Spleen (tissue), 7 donors: ENCODE measurements around the gene GOLT1B.

Source experiments
- POLR2A ChIP-seq, 3 donors: fragments of 450-650 bp; IDR thresholded peaks; one replicate each; pipeline ENCODE4 v1.5.1; 2017; ENCODE audit warnings: antibody characterized with exemption in 3 of 3, mild to moderate bottlenecking in 1 of 3
- POLR2AphosphoS5 ChIP-seq, 3 donors: sonication (generic); formaldehyde crosslinking; IDR thresholded peaks; one replicate each; pipeline ENCODE4 v1.5.1; 2017; ENCODE audit warnings: antibody characterized with exemption in 3 of 3
- TF ChIP-seq, protein P1 (sequence below), 11 experiments: fragments of 200-600 bp in 7 of 11; fragments of 450-650 bp in 4 of 11; sonication (generic) in 4 of 11; IDR thresholded peaks in 8 of 11; conservative IDR thresholded peaks in 3 of 11; 1 replicate in 7 of 11; 2 replicates in 4 of 11; pipeline versions ENCODE4 v1.4.0 to v1.8.0; 2016 to 2021; ENCODE audit warnings: antibody characterized with exemption in 11 of 11, inconsistent platforms in 4 of 11, mild to moderate bottlenecking in 1 of 11
- donor health status: DM: no; HTN: no; CAD: no; lungs with moderate emphysema.
- donor health status: DM: no; HTN: no; CAD: no.
- donor health status: DM: no; HTN: no; CAD: no.

DNA sequence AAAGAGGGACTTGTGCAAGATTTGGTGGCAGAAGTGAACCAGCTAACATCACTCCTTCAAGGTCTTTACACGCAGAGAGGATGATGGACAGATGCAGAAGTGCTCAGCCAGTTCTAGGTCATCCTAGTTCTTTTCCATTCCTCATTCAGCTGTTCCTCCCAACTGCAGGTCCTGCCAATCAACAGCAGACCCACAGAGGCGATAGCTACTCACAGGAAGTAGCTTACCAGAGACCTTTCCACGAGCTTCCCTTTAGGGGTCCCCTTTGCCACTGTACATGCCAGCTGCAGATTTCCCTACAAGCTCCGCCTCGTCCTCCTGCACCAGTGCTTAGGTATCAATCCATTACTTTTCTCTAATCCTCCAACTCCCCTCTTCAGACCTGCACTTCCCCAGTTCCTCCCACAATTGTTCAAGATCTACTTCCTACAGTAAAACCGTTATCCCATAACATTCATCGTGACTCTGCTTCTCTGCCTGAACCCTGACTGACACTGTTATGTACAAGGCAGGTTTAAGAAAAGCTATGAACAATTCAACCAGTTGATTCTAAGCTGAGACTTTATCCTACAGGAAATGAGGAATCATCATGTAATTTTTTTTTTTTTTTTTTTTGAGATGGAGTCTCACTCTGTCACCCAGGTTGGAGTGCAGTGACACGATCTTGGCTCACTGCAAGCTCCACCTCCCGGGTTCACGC is 22.7 kb upstream of the GOLT1B start:
- TF ChIP-seq, protein P1, sequence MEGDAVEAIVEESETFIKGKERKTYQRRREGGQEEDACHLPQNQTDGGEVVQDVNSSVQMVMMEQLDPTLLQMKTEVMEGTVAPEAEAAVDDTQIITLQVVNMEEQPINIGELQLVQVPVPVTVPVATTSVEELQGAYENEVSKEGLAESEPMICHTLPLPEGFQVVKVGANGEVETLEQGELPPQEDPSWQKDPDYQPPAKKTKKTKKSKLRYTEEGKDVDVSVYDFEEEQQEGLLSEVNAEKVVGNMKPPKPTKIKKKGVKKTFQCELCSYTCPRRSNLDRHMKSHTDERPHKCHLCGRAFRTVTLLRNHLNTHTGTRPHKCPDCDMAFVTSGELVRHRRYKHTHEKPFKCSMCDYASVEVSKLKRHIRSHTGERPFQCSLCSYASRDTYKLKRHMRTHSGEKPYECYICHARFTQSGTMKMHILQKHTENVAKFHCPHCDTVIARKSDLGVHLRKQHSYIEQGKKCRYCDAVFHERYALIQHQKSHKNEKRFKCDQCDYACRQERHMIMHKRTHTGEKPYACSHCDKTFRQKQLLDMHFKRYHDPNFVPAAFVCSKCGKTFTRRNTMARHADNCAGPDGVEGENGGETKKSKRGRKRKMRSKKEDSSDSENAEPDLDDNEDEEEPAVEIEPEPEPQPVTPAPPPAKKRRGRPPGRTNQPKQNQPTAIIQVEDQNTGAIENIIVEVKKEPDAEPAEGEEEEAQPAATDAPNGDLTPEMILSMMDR (IDR thresholded peaks at IDR 0.05 in 8 of 11, conservative IDR thresholded peaks at IDR 0.05 in 3 of 11) = no peak
- TF ChIP-seq POLR2A (IDR thresholded peaks at IDR 0.05) (no peak), POLR2AphosphoS5 (IDR thresholded peaks at IDR 0.05) (no peak)
